Right renal pelvis (tissue), 4 donors: ENCODE measurements around the gene FOXL2NB. TPM values are rescaled to one million over a fixed set of nuclear protein-coding genes. Genes with fewer than 3 reads are reported as not detected.

Experiments
- DNase-seq, 4 donors: peaks; one replicate each; pipeline ENCODE4 v3.0.0-alpha.2; 2013; ENCODE audit warnings: low read depth in 4 of 4, low spot score in 3 of 4, missing footprints in 1 of 4
- polyA plus RNA-seq, 4 donors: library from polyadenylated mRNA; unstranded; fragments of 120-200 nt; gene quantifications; one replicate each; pipeline ENCODE4 v1.2.1, GENCODE V29; 2013; ENCODE audit not compliant: insufficient read length in 4 of 4

FOXL2NB gene
- polyA plus RNA-seq, 4 donors = 0.04 to 0.09 TPM; not detected in 2

- no peak for DNase-seq
Measured at GRCh38 chr3:138944929-138945708, 1.9 kb upstream of the FOXL2NB start.

GRCh38 chr3:138945709-138946662, 1.0 kb upstream of the FOXL2NB start:
- no peak for DNase-seq

- DNase-seq = no peak
Measured at GRCh38 chr3:138947495-138948121, 591 bp downstream of the FOXL2NB start.

- no peak for DNase-seq
Measured at GRCh38 chr3:138948371-138949001, 1.5 kb downstream of the FOXL2NB start.

- no peak for DNase-seq
Measured at GRCh38 chr3:138949002-138949418, 2.0 kb downstream of the FOXL2NB start.

GRCh38 chr3:138949445-138950005, 2.5 kb downstream of the FOXL2NB start:
- DNase-seq = no peak

GRCh38 chr3:138950006-138950644, 3.1 kb downstream of the FOXL2NB start:
- DNase-seq = no peak

GRCh38 chr3:138950701-138951100, 3.7 kb downstream of the FOXL2NB start:
- no peak for DNase-seq

- no peak for DNase-seq
Measured at GRCh38 chr3:138960417-138960852, 13.4 kb downstream of the FOXL2NB start.

GRCh38 chr3:138962854-138963560, 16.0 kb downstream of the FOXL2NB start:
- DNase-seq = no peak

GRCh38 chr3:138964264-138964663, 17.2 kb downstream of the FOXL2NB start:
- no peak for DNase-seq

GRCh38 chr3:138964923-138965322, 17.9 kb downstream of the FOXL2NB start:
- DNase-seq = no peak

GRCh38 chr3:138971766-138972320, 24.8 kb downstream of the FOXL2NB start:
- DNase-seq = no peak

GRCh38 chr3:138972941-138973340, 25.9 kb downstream of the FOXL2NB start:
- DNase-seq = no peak

GRCh38 chr3:138974462-138974861, 27.4 kb downstream of the FOXL2NB start:
- DNase-seq = no peak

- no peak for DNase-seq
Measured at GRCh38 chr3:138975351-138975750, 28.3 kb downstream of the FOXL2NB start.

GRCh38 chr3:138976047-138976446, 29.0 kb downstream of the FOXL2NB start:
- no peak for DNase-seq

GRCh38 chr3:138984816-138985215, 37.8 kb downstream of the FOXL2NB start:
- no peak for DNase-seq

- DNase-seq = no peak
Measured at GRCh38 chr3:138985932-138986331, 38.9 kb downstream of the FOXL2NB start.
